ENCODE data around the gene SH3RF3.

The SH3RF3 gene

DNA sequence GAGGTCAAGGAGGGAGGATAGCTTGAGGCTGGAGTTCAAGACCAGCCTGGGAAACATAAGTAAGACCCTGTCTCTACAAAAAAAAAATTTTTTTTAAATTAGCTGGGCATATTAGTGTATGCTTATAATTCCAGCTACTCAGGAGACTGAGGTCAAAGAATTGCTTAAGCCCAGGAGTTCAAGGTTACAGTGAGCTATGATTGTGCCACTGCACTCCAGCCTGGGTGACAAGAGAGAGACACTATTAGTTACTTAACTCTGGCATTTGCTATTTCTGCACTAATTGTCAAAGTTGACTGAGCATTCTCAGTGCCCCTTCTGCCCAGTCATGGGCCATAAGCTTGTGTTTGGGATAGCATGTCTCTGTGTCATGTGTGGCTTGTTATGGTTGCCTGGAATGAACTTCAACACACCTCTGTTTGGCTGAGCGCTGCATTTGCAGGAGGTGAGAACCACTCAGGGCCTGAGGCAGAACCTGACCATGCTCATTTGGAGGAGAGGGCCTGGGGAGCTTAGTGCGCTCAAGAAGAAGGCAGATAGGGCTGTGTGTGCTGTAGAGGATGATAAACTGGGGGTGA, 77.7 kb downstream of the SH3RF3 start:
- TF ChIP-seq CTCF (IDR thresholded peaks at IDR 0.05), result no peak
- Histone ChIP-seq H3K79me2 (no peaks in the 10 kb centered on the region), H3K4me3 (ENCODE audit: low read depth, low read length) (no peak overlapping the region)

DNA sequence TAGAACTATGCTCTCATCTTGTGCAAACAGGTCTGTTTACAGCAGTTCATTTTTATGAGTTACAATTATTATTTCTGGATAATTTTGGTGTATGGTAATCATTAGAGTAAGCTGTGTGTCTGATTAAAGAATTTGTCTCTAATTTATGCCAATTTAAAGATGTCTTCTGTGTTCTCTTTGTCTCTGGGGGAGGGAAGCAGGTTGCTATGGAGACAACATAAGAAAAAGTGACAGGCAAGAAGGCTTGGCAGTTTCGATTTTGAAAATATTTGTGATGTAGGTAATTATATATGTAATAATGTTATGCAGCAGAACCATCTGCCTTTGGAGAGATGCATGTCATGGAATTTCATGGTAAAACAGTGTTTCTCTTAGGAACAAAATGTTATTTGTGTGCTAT, 78.2 kb downstream of the SH3RF3 start:
- TF ChIP-seq CTCF (IDR thresholded peaks at IDR 0.05), result no peak
- Histone ChIP-seq H3K4me2 (ENCODE audit: low read length) (no peak overlapping the region), H3K9me3 (ENCODE audit: control insufficient read depth, low read length) (no peaks in the 10 kb centered on the region), H3K79me2 (no peaks in the 10 kb centered on the region), H3K9ac (no peak overlapping the region), H3K4me3 (ENCODE audit: low read depth, low read length) (no peak overlapping the region), H2AFZ (no peak overlapping the region), H3K27ac (no peak overlapping the region), H3K4me1 (no peaks in the 10 kb centered on the region), H3K27me3 (ENCODE audit: control insufficient read depth, insufficient read depth, low read length) (no peaks in the 10 kb centered on the region), H3K36me3 (ENCODE audit: control insufficient read depth, insufficient read depth, low read length) (no peaks in the 10 kb centered on the region)

More for the DNA sequence above, 77.7 kb downstream of the SH3RF3 start:
- Histone ChIP-seq H3K9ac (no peak overlapping the region), H3K4me2 (ENCODE audit: low read length) (no peak overlapping the region), H3K27ac (no peak overlapping the region), H2AFZ (no peak overlapping the region), H3K27me3 (ENCODE audit: control insufficient read depth, insufficient read depth, low read length) (no peaks in the 10 kb centered on the region), H3K36me3 (ENCODE audit: control insufficient read depth, insufficient read depth, low read length) (no peaks in the 10 kb centered on the region), H3K9me3 (ENCODE audit: control insufficient read depth, low read length) (no peaks in the 10 kb centered on the region), H3K4me1 (no peaks in the 10 kb centered on the region)

GRCh38 chr2:109208071-109208950, 79.3 kb downstream of the SH3RF3 start:
- no peaks in the 10 kb centered on the region for H3K27me3 ChIP-seq (ENCODE audit: control insufficient read depth, insufficient read depth, low read length)
- no peaks in the 10 kb centered on the region for H3K79me2 ChIP-seq
- TF ChIP-seq CTCF (IDR thresholded peaks at IDR 0.05), result no peak
- no peak overlapping the region for H2AFZ ChIP-seq
- no peak overlapping the region for H3K27ac ChIP-seq
- H3K36me3 ChIP-seq (ENCODE audit: control insufficient read depth, insufficient read depth, low read length), result no peaks in the 10 kb centered on the region
- H3K4me1 ChIP-seq, result no peaks in the 10 kb centered on the region
- H3K4me2 ChIP-seq (ENCODE audit: low read length), result no peak overlapping the region
- H3K9me3 ChIP-seq (ENCODE audit: control insufficient read depth, low read length), result no peaks in the 10 kb centered on the region
- no peak overlapping the region for H3K4me3 ChIP-seq (ENCODE audit: low read depth, low read length)
- no peak overlapping the region for H3K9ac ChIP-seq

DNA sequence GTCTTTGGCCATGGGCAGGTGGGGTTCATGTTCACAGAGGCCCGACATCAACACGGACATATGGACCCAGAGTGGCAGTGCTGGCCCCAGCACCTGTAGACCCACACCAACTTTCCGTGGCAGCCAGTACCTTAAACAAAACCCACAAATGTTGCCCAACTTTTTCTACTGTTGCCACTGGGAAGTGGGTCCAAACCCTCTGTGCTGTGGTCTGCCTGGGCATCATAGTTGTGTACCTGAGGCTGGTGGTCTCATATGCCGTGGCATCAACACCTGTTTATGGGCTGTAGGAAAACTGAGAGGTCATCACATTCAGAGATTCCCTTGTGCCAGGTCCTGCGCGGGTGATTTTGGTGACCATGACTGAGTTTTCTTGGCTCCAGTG, 79.9 kb downstream of the SH3RF3 start:
- no peak for TF ChIP-seq CTCF (IDR thresholded peaks at IDR 0.05)
- Histone ChIP-seq H3K4me1 (no peaks in the 10 kb centered on the region), H3K9me3 (ENCODE audit: control insufficient read depth, low read length) (no peaks in the 10 kb centered on the region), H3K36me3 (ENCODE audit: control insufficient read depth, insufficient read depth, low read length) (no peaks in the 10 kb centered on the region), H3K9ac (no peak overlapping the region), H2AFZ (no peak overlapping the region), H3K79me2 (no peaks in the 10 kb centered on the region), H3K4me3 (ENCODE audit: low read depth, low read length) (no peak overlapping the region), H3K4me2 (ENCODE audit: low read length) (no peak overlapping the region), H3K27me3 (ENCODE audit: control insufficient read depth, insufficient read depth, low read length) (no peaks in the 10 kb centered on the region), H3K27ac (no peak overlapping the region)
